Gastroesophageal sphincter (tissue), 4 donors: Measurements from ENCODE around the gene SMPDL3A. TPM values are rescaled to one million over a fixed set of nuclear protein-coding genes. Genes with fewer than 3 reads are reported as not detected.

ENCODE experiments used
- ATAC-seq: fragments of 150-250 bp; one replicate; pipeline ENCODE4 v1.9.1; 2016; ENCODE audit warnings: mild to moderate bottlenecking, moderate library complexity
- H3K27ac ChIP-seq, 4 donors: fragments of 200-600 bp; sonication (generic) in 3 of 4; 1 replicate in 3 of 4; 2 replicates in 1 of 4; pipeline ENCODE4 v1.5.1; 2016 to 2019
- H3K27me3 ChIP-seq: fragments of 200-600 bp; sonication (generic); one replicate; pipeline ENCODE4 v1.5.1; 2019
- H3K36me3 ChIP-seq, 2 donors: fragments of 200-600 bp; sonication (generic); one replicate each; pipeline ENCODE4 v1.5.1; 2019; ENCODE audit warnings: control low read depth in 1 of 2
- H3K4me1 ChIP-seq, 3 donors: fragments of 200-600 bp; sonication (generic); 1 replicate in 2 of 3; 2 replicates in 1 of 3; pipeline ENCODE4 v1.5.1; 2016 to 2019; ENCODE audit warnings: control low read depth in 2 of 3
- H3K4me3 ChIP-seq, 2 donors: fragments of 200-600 bp; sonication (generic); one replicate each; pipeline ENCODE4 v1.5.1; 2019; ENCODE audit warnings: mild to moderate bottlenecking in 1 of 2, moderate library complexity in 1 of 2
- H3K9me3 ChIP-seq, 3 donors: fragments of 200-600 bp; sonication (generic); one replicate each; pipeline ENCODE4 v1.5.1; 2017 to 2019; ENCODE audit warnings: control low read depth in 2 of 3
- EP300 ChIP-seq: sonication (generic); formaldehyde crosslinking; IDR thresholded peaks from one replicate; pipeline ENCODE4 v1.6.1; 2017; ENCODE audit warnings: antibody characterized with exemption, mild to moderate bottlenecking
- POLR2A ChIP-seq, 2 donors: fragments of 450-650 bp; IDR thresholded peaks; one replicate each; pipeline ENCODE4 v1.6.1; 2017; ENCODE audit warnings: antibody characterized with exemption in 2 of 2, mild to moderate bottlenecking in 2 of 2, moderate library complexity in 1 of 2
- POLR2AphosphoS5 ChIP-seq: sonication (generic); formaldehyde crosslinking; IDR thresholded peaks from one replicate; pipeline ENCODE4 v1.6.1; 2017; ENCODE audit warnings: antibody characterized with exemption
- WGBS, 2 donors: methylation state at CpG; one replicate each; pipeline ENCODE4 v1.1.5; 2018; ENCODE audit warnings: low coverage in 1 of 2; 5-methylcytosine and 5-hydroxymethylcytosine counted together
- total RNA-seq, 4 donors: library from RNA; depleted of rRNA; stranded (reverse); fragments of >200 nt; gene quantifications; one replicate each; pipeline ENCODE4 v1.1.0, GENCODE V29; 2016
- TF ChIP-seq, protein P1 (sequence below), 4 experiments: fragments of 200-600 bp in 2 of 4; fragments of 450-650 bp in 2 of 4; sonication (generic) in 1 of 4; IDR thresholded peaks; one replicate each; pipeline ENCODE4 v1.5.1; 2017 to 2019; ENCODE audit warnings: antibody characterized with exemption in 4 of 4, mild to moderate bottlenecking in 2 of 4, moderate library complexity in 2 of 4

SMPDL3A gene
- total RNA-seq, 4 donors from 2014 or later, result 6.5 to 11.5 (median 8.0) TPM

DNA sequence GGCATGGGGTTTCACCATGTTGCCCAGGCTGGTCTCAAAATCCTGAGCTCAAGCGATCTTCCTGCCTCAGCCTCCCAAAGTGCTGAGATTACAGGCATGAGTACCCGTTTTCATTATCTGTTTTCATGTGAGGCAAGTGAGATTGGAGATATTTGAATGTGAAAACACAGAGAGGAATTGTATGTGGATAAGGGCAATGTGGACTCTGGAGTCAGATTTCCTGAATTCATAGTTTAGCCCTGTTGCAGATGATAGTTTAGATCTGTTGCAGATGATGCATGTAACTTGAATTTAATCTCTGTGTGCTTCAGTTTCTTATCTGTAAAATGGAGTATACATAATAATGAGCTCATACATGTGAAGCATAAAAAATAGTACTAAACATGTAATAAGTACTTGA, 3.7 kb downstream of the SMPDL3A start:
- H3K27ac ChIP-seq, result no peak overlapping the region
- H3K4me3 ChIP-seq, result no peak overlapping the region
- no peak for TF ChIP-seq EP300
- TF ChIP-seq, protein P1, sequence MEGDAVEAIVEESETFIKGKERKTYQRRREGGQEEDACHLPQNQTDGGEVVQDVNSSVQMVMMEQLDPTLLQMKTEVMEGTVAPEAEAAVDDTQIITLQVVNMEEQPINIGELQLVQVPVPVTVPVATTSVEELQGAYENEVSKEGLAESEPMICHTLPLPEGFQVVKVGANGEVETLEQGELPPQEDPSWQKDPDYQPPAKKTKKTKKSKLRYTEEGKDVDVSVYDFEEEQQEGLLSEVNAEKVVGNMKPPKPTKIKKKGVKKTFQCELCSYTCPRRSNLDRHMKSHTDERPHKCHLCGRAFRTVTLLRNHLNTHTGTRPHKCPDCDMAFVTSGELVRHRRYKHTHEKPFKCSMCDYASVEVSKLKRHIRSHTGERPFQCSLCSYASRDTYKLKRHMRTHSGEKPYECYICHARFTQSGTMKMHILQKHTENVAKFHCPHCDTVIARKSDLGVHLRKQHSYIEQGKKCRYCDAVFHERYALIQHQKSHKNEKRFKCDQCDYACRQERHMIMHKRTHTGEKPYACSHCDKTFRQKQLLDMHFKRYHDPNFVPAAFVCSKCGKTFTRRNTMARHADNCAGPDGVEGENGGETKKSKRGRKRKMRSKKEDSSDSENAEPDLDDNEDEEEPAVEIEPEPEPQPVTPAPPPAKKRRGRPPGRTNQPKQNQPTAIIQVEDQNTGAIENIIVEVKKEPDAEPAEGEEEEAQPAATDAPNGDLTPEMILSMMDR (IDR thresholded peaks at IDR 0.05), result no peak
- TF ChIP-seq POLR2A (IDR thresholded peaks at IDR 0.05), result no peak
- no peak for TF ChIP-seq POLR2AphosphoS5
- H3K9me3 ChIP-seq, result no peaks in the 10 kb centered on the region
- peaks cover 0 to 7% of the 10 kb centered on the region in 2 donors for H3K36me3 ChIP-seq
- H3K27me3 ChIP-seq, result no peaks in the 10 kb centered on the region
- no peak for ATAC-seq
- peaks cover 0 to 22% (median 11%) of the 10 kb centered on the region in 3 donors for H3K4me1 ChIP-seq
- WGBS, 2 donors, result 75 to 80% methylated on average over 1 to 2 of the region's 2 CpGs

DNA sequence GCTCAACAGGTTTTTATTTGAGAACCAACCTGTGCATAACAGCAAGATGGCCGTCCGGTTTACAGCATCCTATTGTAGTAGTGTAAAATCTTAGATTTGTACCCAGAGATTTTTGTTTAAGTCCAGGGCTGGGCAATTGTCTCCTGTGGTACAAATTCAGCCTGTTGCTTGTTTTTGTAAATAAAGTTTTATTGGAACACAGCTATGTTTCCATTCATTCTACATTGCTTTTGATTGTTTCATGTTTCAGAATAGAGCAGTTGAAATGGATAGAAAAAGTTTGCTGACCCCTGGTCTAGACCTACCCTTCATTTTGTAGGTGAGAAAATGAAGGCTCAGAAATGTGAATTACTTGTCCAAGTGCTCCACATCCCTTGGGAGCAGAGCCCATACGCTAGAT, 8.5 kb downstream of the SMPDL3A start:
- Histone ChIP-seq H3K36me3 (peaks cover 0 to 20% of the 10 kb centered on the region in 2 donors), H3K4me1 (no peaks in the 10 kb centered on the region), H3K27me3 (no peaks in the 10 kb centered on the region), H3K27ac (no peak overlapping the region), H3K4me3 (no peak overlapping the region), H3K9me3 (no peaks in the 10 kb centered on the region)
- WGBS, 2 donors, result 83 to 100% methylated on average over 3 of the region's 3 CpGs
- TF ChIP-seq POLR2AphosphoS5 (no peak), POLR2A (IDR thresholded peaks at IDR 0.05) (no peak), EP300 (no peak)
- TF ChIP-seq, protein P1 (IDR thresholded peaks at IDR 0.05), result no peak
- no peak for ATAC-seq

DNA sequence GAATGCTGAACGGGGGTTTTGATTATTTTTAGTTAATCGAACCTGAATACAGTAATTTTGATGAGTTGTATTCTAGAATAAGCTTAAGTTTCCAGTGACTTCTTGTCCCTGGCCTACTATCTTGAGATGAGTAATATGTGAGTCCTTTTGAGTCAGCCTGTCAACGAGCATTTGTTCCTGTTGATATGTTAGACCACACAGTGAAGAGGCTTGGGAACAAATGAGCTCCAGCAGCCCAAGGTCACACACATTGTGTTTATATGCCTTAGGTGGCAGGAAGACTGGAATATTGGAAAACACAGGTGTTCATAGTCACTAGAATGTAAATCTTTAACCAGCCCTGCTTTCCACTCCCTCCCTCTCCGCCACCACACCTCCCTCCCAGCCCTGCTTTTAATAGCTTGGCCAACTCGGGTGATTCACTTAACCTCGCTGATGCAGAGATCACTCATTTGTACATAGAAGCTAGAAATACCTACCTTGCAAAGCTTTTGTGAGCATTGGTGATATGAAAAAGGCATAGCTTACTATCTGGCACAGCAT, 9.1 kb downstream of the SMPDL3A start:
- Histone ChIP-seq H3K4me3 (no peak overlapping the region), H3K27ac (no peak overlapping the region), H3K4me1 (no peaks in the 10 kb centered on the region), H3K36me3 (peaks cover 0 to 20% of the 10 kb centered on the region in 2 donors), H3K9me3 (no peaks in the 10 kb centered on the region), H3K27me3 (no peaks in the 10 kb centered on the region)
- no peak for ATAC-seq
- TF ChIP-seq EP300 (no peak), POLR2AphosphoS5 (no peak), POLR2A (IDR thresholded peaks at IDR 0.05) (no peak)
- TF ChIP-seq, protein P1 (IDR thresholded peaks at IDR 0.05), result no peak
- 49 to 80% methylated on average over 2 to 6 of the region's 6 CpGs for WGBS, 2 donors

DNA sequence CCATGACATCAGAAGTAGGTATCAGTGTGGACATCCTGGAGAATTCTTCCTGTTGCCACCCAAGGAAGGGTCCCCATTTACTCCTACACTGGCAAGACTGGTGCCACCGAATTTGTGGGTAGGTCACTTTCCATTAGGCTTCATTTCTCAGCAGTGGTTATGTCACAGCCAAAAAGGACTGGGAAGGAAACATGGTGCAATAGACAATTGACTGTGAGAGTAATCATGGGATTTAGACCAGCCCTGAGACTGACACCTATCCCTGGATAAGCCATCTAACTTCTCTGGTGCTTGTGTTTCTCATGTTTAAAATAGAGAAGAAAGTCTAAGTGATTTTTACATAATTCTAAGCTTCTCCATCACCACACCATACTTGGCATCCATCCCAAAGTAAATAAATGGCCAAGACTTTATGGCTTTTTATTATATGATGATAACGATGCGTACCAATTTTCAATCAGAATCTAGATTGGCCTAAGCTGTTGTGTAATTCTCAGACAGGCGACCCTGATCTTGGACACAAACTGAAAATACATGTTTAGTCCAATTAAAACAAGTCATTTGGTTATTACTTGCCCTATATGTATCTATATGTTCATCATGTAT, 10.2 kb downstream of the SMPDL3A start:
- H3K9me3 ChIP-seq, result no peaks in the 10 kb centered on the region
- H3K36me3 ChIP-seq, result peaks cover 0 to 20% of the 10 kb centered on the region in 2 donors
- 96 to 97% methylated on average over 4 of the region's 4 CpGs for WGBS, 2 donors
- no peaks in the 10 kb centered on the region for H3K4me1 ChIP-seq
- H3K27me3 ChIP-seq, result no peaks in the 10 kb centered on the region
- H3K27ac ChIP-seq, result no peak overlapping the region
- TF ChIP-seq, protein P1 (IDR thresholded peaks at IDR 0.05), result no peak
- no peak for TF ChIP-seq POLR2A (IDR thresholded peaks at IDR 0.05)
- ATAC-seq, result no peak
- no peak overlapping the region for H3K4me3 ChIP-seq
